ENCODE data around the gene XIST. TPM values are rescaled to one million over a fixed set of nuclear protein-coding genes. Genes with fewer than 3 reads are reported as not detected.

The XIST gene
- polyA plus RNA-seq, 1 donor (not counting 4 experiments of a cell fraction or from before 2014, with no cell fraction given) = 199 TPM

DNA sequence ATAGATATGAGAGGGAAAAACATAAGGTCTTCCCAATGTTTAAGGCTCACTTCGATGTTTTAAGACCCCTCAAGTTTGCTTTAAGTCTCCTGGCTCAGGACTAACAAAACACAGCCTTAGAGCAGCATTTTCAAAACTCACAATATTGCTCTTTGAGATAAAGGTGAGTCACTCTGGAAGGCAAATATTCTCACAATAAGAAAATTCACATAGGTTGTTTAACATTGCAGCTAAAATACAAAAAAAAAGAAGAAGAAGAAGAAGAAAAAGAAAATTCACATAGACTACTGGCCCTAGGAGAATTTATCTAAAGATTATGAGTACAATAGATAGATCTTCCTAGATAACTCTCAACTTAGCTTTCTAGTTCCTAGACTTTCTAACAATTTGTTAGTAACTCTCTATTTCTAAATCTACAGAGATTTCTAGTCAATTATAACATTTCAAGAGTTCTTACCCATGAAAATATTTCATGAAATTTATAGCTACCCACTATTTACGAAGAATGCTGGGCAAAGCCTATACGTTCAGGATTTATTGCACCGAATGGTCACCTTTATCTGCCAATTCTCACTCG lies 22.5 kb downstream of the XIST start:
- Histone ChIP-seq H3K27me3 (ENCODE audit: control insufficient read depth, extremely low read depth, insufficient read depth, low read length) (no peaks in the 10 kb centered on the region), H3K4me1 (ENCODE audit: control insufficient read depth, extremely low read depth, insufficient read depth, low read length) (no peaks in the 10 kb centered on the region), H3K4me2 (ENCODE audit: control insufficient read depth, extremely low read depth, insufficient read depth, low read depth, low read length) (no peak overlapping the region), H3K79me2 (ENCODE audit: control insufficient read depth, insufficient read depth, low read length) (peaks cover 26% of the 10 kb centered on the region), H3K9me3 (ENCODE audit: control insufficient read depth, low read depth, low read length) (no peaks in the 10 kb centered on the region), H3K4me3 (ENCODE audit: control insufficient read depth in 2 of 3, extremely low read depth in 1 of 3, insufficient read depth in 2 of 3, low read depth in 1 of 3, low read length in 3 of 3) (no peak overlapping the region), H4K20me1 (ENCODE audit: control insufficient read depth, extremely low read depth, insufficient read depth, low read length) (peaks cover 25% of the 10 kb centered on the region), H3K9me1 (ENCODE audit: control insufficient read depth, extremely low read depth, insufficient read depth, low read length) (no peaks in the 10 kb centered on the region), H3K9ac (ENCODE audit: control insufficient read depth, extremely low read depth, insufficient read depth, low read length) (no peak overlapping the region), H2AFZ (ENCODE audit: control insufficient read depth, low read length) (no peak overlapping the region), H3K27ac (ENCODE audit: control insufficient read depth, insufficient read depth, low read length) (no peak overlapping the region), H3K36me3 (ENCODE audit: control insufficient read depth in 2 of 2, extremely low read depth in 1 of 2, insufficient read depth in 2 of 2, low read length in 2 of 2) (peaks cover 8 to 9% of the 10 kb centered on the region in 2 experiments)
- FAIRE-seq (no peak), DNase-seq (ENCODE audit: low read depth, low spot score) (no peak)
- dilution Hi-C loops (cut with MboI; ENCODE audit: extremely low pct_ligation_motif_present, low sequenced_read_pairs) = no loop called here
- no peak for TF ChIP-seq EZH2 (IDR thresholded peaks at IDR 0.05; ENCODE audit: low read length)
- TF ChIP-seq, protein P1, sequence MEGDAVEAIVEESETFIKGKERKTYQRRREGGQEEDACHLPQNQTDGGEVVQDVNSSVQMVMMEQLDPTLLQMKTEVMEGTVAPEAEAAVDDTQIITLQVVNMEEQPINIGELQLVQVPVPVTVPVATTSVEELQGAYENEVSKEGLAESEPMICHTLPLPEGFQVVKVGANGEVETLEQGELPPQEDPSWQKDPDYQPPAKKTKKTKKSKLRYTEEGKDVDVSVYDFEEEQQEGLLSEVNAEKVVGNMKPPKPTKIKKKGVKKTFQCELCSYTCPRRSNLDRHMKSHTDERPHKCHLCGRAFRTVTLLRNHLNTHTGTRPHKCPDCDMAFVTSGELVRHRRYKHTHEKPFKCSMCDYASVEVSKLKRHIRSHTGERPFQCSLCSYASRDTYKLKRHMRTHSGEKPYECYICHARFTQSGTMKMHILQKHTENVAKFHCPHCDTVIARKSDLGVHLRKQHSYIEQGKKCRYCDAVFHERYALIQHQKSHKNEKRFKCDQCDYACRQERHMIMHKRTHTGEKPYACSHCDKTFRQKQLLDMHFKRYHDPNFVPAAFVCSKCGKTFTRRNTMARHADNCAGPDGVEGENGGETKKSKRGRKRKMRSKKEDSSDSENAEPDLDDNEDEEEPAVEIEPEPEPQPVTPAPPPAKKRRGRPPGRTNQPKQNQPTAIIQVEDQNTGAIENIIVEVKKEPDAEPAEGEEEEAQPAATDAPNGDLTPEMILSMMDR (optimal IDR thresholded peaks at IDR 0.05 in 1 of 3, IDR thresholded peaks at IDR 0.05 in 1 of 3, conservative IDR thresholded peaks at IDR 0.05 in 1 of 3; ENCODE audit: extremely low read depth in 1 of 3, insufficient read depth in 2 of 3, low read length in 3 of 3) = no peak

DNA sequence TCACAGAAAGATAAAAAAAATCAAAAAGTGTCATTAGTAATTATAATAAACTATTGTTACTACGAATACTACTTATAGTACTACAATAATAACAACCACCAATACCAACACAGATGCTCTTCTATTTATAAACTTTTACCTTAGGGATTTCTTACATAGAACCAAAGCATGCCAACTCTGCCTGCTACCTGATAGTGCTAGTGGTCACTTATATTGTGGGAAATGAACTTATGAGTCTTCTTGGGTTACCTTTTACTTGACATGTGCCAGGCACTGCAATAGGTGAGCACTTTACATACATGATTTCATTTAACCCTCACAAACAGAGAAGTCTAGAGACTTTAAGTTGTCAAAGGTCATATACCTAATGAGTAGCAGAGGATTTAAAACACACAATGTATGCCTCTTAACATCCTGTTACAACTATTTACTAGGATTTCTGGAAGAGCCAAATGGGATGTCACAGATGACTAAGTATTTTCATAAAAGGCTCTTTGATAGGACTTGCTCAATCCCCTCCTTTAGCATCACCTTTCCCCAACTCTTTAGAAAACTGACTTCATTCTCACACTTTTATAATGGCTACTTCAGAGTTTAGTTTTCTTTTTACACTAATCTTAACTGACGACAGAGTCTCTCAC lies 24.3 kb downstream of the XIST start:
- Histone ChIP-seq H3K79me2 (ENCODE audit: control insufficient read depth, insufficient read depth, low read length) (peaks cover 12% of the 10 kb centered on the region), H3K4me1 (ENCODE audit: control insufficient read depth, extremely low read depth, insufficient read depth, low read length) (no peaks in the 10 kb centered on the region), H3K27ac (ENCODE audit: control insufficient read depth, insufficient read depth, low read length) (no peak overlapping the region), H3K4me3 (ENCODE audit: control insufficient read depth in 2 of 3, extremely low read depth in 1 of 3, insufficient read depth in 2 of 3, low read depth in 1 of 3, low read length in 3 of 3) (no peak overlapping the region), H3K27me3 (ENCODE audit: control insufficient read depth, extremely low read depth, insufficient read depth, low read length) (no peaks in the 10 kb centered on the region), H4K20me1 (ENCODE audit: control insufficient read depth, extremely low read depth, insufficient read depth, low read length) (peaks cover 19% of the 10 kb centered on the region), H3K4me2 (ENCODE audit: control insufficient read depth, extremely low read depth, insufficient read depth, low read depth, low read length) (no peak overlapping the region), H3K9me1 (ENCODE audit: control insufficient read depth, extremely low read depth, insufficient read depth, low read length) (no peaks in the 10 kb centered on the region), H3K9me3 (ENCODE audit: control insufficient read depth, low read depth, low read length) (no peaks in the 10 kb centered on the region), H3K36me3 (ENCODE audit: control insufficient read depth in 2 of 2, extremely low read depth in 1 of 2, insufficient read depth in 2 of 2, low read length in 2 of 2) (peaks cover 8 to 9% of the 10 kb centered on the region in 2 experiments), H2AFZ (ENCODE audit: control insufficient read depth, low read length) (no peak overlapping the region), H3K9ac (ENCODE audit: control insufficient read depth, extremely low read depth, insufficient read depth, low read length) (no peak overlapping the region)
- no peak for TF ChIP-seq EZH2 (IDR thresholded peaks at IDR 0.05; ENCODE audit: low read length)
- TF ChIP-seq, protein P1 (optimal IDR thresholded peaks at IDR 0.05 in 1 of 3, IDR thresholded peaks at IDR 0.05 in 1 of 3, conservative IDR thresholded peaks at IDR 0.05 in 1 of 3; ENCODE audit: extremely low read depth in 1 of 3, insufficient read depth in 2 of 3, low read length in 3 of 3) = no peak
- DNase-seq (ENCODE audit: low read depth, low spot score) (no peak), FAIRE-seq (no peak)
- dilution Hi-C loops (cut with MboI; ENCODE audit: extremely low pct_ligation_motif_present, low sequenced_read_pairs) = no loop called here

Measured in keratinocyte (primary cell).